H1 (cell line): ENCODE results near the gene TBC1D22A. TPM values are rescaled to one million over a fixed set of nuclear protein-coding genes. Genes with fewer than 3 reads are reported as not detected.

Experiments
- CTCF ChIA-PET: fragments of 300-600 bp; sonication (Branson Sonifier 250); formaldehyde crosslinking; loops from one replicate; lab custom pipeline; 2021; ENCODE audit not compliant: partially characterized antibody; lab: Charles Lee
- POLR2A ChIA-PET: fragments of 300-600 bp; sonication (Branson Sonifier 250); formaldehyde crosslinking; loops from one replicate; lab custom pipeline; 2021; ENCODE audit warnings: inconsistent platforms; ENCODE audit not compliant: partially characterized antibody; lab: Charles Lee
- DNase-seq, 2 experiments: peaks; one replicate each; pipeline versions ENCODE4 v3.0.0 to v3.0.0-alpha.2; 2010 to 2022; ENCODE audit warnings: low spot score in 2 of 2, low read depth in 1 of 2, mixed read lengths in 1 of 2
- FAIRE-seq: peaks from 2 replicates; lab custom pipeline; 2011; peaks lifted over from hg19 to GRCh38; lab: Jason Lieb, UNC
- H2AFZ ChIP-seq: 2 replicates; pipeline ENCODE4 v1.8.1; 2012; ENCODE audit warnings: low read length, inconsistent platforms
- H2AK5ac ChIP-seq: 2 replicates; pipeline ENCODE4 v1.6.1; 2013; ENCODE audit warnings: low read depth, low read length
- H2BK120ac ChIP-seq: replicated peaks from 2 replicates; pipeline ENCODE3; 2013; ENCODE audit warnings: low read depth, low read length, inconsistent platforms
- H2BK12ac ChIP-seq: 2 replicates; pipeline ENCODE4 v1.6.1; 2013; ENCODE audit warnings: low read depth, low read length
- H2BK15ac ChIP-seq: 2 replicates; pipeline ENCODE4 v1.6.1; 2013; ENCODE audit warnings: low read length
- H2BK20ac ChIP-seq: 2 replicates; pipeline ENCODE4 v1.6.1; 2013; ENCODE audit warnings: low read length
- H2BK5ac ChIP-seq: 2 replicates; pipeline ENCODE4 v1.6.1; 2013; ENCODE audit warnings: low read depth, low read length
- H3K14ac ChIP-seq: 2 replicates; pipeline ENCODE4 v1.6.1; 2013; ENCODE audit warnings: inconsistent platforms; ENCODE audit not compliant: insufficient read length
- H3K18ac ChIP-seq: 2 replicates; pipeline ENCODE4 v1.6.1; 2013; ENCODE audit warnings: low read length; ENCODE audit errors: extremely low read depth
- H3K23ac ChIP-seq: 2 replicates; pipeline ENCODE4 v1.6.1; 2013; ENCODE audit warnings: inconsistent platforms; ENCODE audit not compliant: insufficient read length
- H3K23me2 ChIP-seq: 2 replicates; pipeline ENCODE4 v1.6.1; 2013; ENCODE audit warnings: low read depth, low read length
- H3K27ac ChIP-seq: 2 replicates; pipeline ENCODE4 v1.6.1; 2011; ENCODE audit warnings: low read depth, low read length, inconsistent platforms
- H3K27me3 ChIP-seq, 4 experiments: replicated peaks in 1 of 4; 1 replicate in 1 of 4; 2 replicates in 3 of 4; pipeline versions ENCODE4 v1.6.1 to v1.8.1; 2011 to 2013; ENCODE audit warnings: low read length in 3 of 4, mild to moderate bottlenecking in 3 of 4, inconsistent platforms in 2 of 4, mixed read lengths in 2 of 4, moderate library complexity in 1 of 4; ENCODE audit not compliant: control insufficient read depth in 3 of 4, insufficient read depth in 3 of 4; ENCODE audit errors: extremely low read depth in 1 of 4
- H3K36me3 ChIP-seq, 4 experiments: 2 replicates each; pipeline versions ENCODE4 v1.6.1 to v1.8.1; 2011 to 2013; ENCODE audit warnings: mild to moderate bottlenecking in 4 of 4, low read length in 3 of 4, moderate library complexity in 2 of 4, control low read depth in 1 of 4, inconsistent platforms in 1 of 4; ENCODE audit not compliant: insufficient read depth in 4 of 4, control insufficient read depth in 2 of 4
- H3K4ac ChIP-seq: replicated peaks from 2 replicates; pipeline ENCODE3; 2013; ENCODE audit warnings: low read length, low read depth, mixed read lengths, inconsistent platforms; ENCODE audit not compliant: insufficient read length
- H3K4me1 ChIP-seq, 4 experiments: replicated peaks in 1 of 4; 1 replicate in 1 of 4; 2 replicates in 3 of 4; pipeline versions ENCODE4 v1.6.1 to v1.8.1; 2011 to 2013; ENCODE audit warnings: low read length in 3 of 4, inconsistent platforms in 2 of 4, mixed read lengths in 1 of 4; ENCODE audit not compliant: insufficient read depth in 4 of 4, control insufficient read depth in 3 of 4
- H3K4me2 ChIP-seq, 2 experiments: 2 replicates each; pipeline versions ENCODE4 v1.6.1 to v1.8.1; 2011 to 2013; ENCODE audit warnings: low read depth in 2 of 2, low read length in 2 of 2, control low read depth in 1 of 2, inconsistent platforms in 1 of 2, mild to moderate bottlenecking in 1 of 2; ENCODE audit not compliant: insufficient read depth in 1 of 2
- H3K4me3 ChIP-seq, 4 experiments: fragments of 200-600, 300-600 bp in 1 of 4; sonication (generic), shearing (Covaris generic), sonication (Bioruptor Twin) in 1 of 4; 2 replicates each; pipeline versions ENCODE4 v1.5.1 to v1.8.1; 2011 to 2016; ENCODE audit warnings: low read length in 4 of 4, low read depth in 3 of 4, control low read depth in 2 of 4, inconsistent platforms in 2 of 4, mild to moderate bottlenecking in 2 of 4, mixed read lengths in 1 of 4, moderate library complexity in 1 of 4; ENCODE audit not compliant: insufficient read depth in 2 of 4; ENCODE audit errors: extremely low read depth in 1 of 4
- H3K56ac ChIP-seq: replicated peaks from 2 replicates; pipeline ENCODE3; 2013; ENCODE audit warnings: low read depth, mild to moderate bottlenecking, mixed read lengths, low read length, inconsistent platforms; ENCODE audit not compliant: insufficient read length
- H3K79me1 ChIP-seq: 2 replicates; pipeline ENCODE4 v1.6.1; 2013; ENCODE audit warnings: low read depth, low read length, control low read depth
- H3K79me2 ChIP-seq, 2 experiments: 2 replicates each; pipeline versions ENCODE4 v1.6.1 to v1.8.1; 2012 to 2013; ENCODE audit warnings: low read length in 2 of 2, mild to moderate bottlenecking in 2 of 2, inconsistent platforms in 1 of 2; ENCODE audit not compliant: insufficient read depth in 2 of 2, control insufficient read depth in 1 of 2
- H3K9ac ChIP-seq, 4 experiments: replicated peaks in 1 of 4; 1 replicate in 1 of 4; 2 replicates in 3 of 4; pipeline versions ENCODE4 v1.6.1 to v1.8.1; 2011 to 2013; ENCODE audit warnings: low read depth in 3 of 4, low read length in 3 of 4, control low read depth in 2 of 4, mild to moderate bottlenecking in 2 of 4, moderate library complexity in 2 of 4, inconsistent platforms in 1 of 4; ENCODE audit errors: extremely low read depth in 1 of 4
- H3K9me3 ChIP-seq, 2 experiments: 2 replicates each; pipeline versions ENCODE4 v1.6.1 to v1.8.1; 2012 to 2013; ENCODE audit warnings: mild to moderate bottlenecking in 2 of 2, moderate library complexity in 2 of 2, control low read depth in 1 of 2, inconsistent platforms in 1 of 2, low read depth in 1 of 2, low read length in 1 of 2, mixed read lengths in 1 of 2; ENCODE audit not compliant: insufficient read depth in 2 of 2
- H4K20me1 ChIP-seq, 2 experiments: replicated peaks in 1 of 2; 2 replicates each; pipeline versions ENCODE3 to v1.8.1; 2011 to 2013; ENCODE audit warnings: inconsistent platforms in 2 of 2, low read length in 2 of 2, mild to moderate bottlenecking in 1 of 2; ENCODE audit not compliant: insufficient read depth in 2 of 2, control insufficient read depth in 1 of 2
- H4K5ac ChIP-seq: 2 replicates; pipeline ENCODE4 v1.6.1; 2013; ENCODE audit warnings: low read length, low read depth, mixed read lengths, inconsistent platforms; ENCODE audit not compliant: insufficient read length
- H4K8ac ChIP-seq: 2 replicates; pipeline ENCODE4 v1.8.0; 2013; ENCODE audit warnings: mild to moderate bottlenecking, moderate library complexity, low read length, inconsistent platforms; ENCODE audit not compliant: insufficient read depth; ENCODE audit errors: extremely low read depth
- H4K91ac ChIP-seq: replicated peaks from 2 replicates; pipeline ENCODE3; 2013; ENCODE audit warnings: low read length, mixed read lengths, inconsistent platforms; ENCODE audit not compliant: insufficient read length
- ASH2L ChIP-seq: fragments of 200-600, 300-600 bp; sonication (generic); IDR thresholded peaks from one replicate; pipeline ENCODE4 v1.7.1; 2017; ENCODE audit warnings: low read length
- BRCA1 ChIP-seq: IDR thresholded peaks from 2 replicates; pipeline ENCODE4 v1.6.1; 2012; ENCODE audit warnings: low read depth, low read length, improper control_type of control experiment
- CHD1 ChIP-seq: IDR thresholded peaks from 2 replicates; pipeline ENCODE4 v1.6.1; 2012; ENCODE audit warnings: low read depth, low read length, improper control_type of control experiment
- EP300 ChIP-seq, 2 experiments: IDR thresholded peaks; 1 replicate in 1 of 2; 2 replicates in 1 of 2; pipeline ENCODE4 v1.6.1; 2011 to 2012; ENCODE audit warnings: low read depth in 2 of 2, low read length in 2 of 2, mild to moderate bottlenecking in 2 of 2, borderline replicate concordance in 1 of 2, inconsistent platforms in 1 of 2, moderate library complexity in 1 of 2
- FOSL1 ChIP-seq: IDR thresholded peaks from 2 replicates; pipeline ENCODE4 v1.6.1; 2011; ENCODE audit warnings: mild to moderate bottlenecking, low read depth, low read length, moderate library complexity; ENCODE audit not compliant: insufficient read depth
- POLR2A ChIP-seq, 2 experiments: IDR thresholded peaks; 1 replicate in 1 of 2; 2 replicates in 1 of 2; pipeline ENCODE4 v1.6.1; 2011; ENCODE audit warnings: low read depth in 2 of 2, low read length in 2 of 2, mild to moderate bottlenecking in 2 of 2; ENCODE audit errors: control extremely low read depth in 1 of 2
- POLR2AphosphoS5 ChIP-seq: IDR thresholded peaks from 2 replicates; pipeline ENCODE4 v1.6.1; 2011; ENCODE audit warnings: low read depth, low read length
- POU5F1 ChIP-seq: IDR thresholded peaks from 2 replicates; pipeline ENCODE4 v1.6.1; 2011; ENCODE audit warnings: low read depth, mild to moderate bottlenecking, low read length, moderate library complexity
- SP2 ChIP-seq: IDR thresholded peaks from 2 replicates; pipeline ENCODE4 v1.6.1; 2012; ENCODE audit warnings: mild to moderate bottlenecking, low read length, inconsistent platforms
- SUZ12 ChIP-seq: fragments of 200-600 bp; sonication (generic); IDR thresholded peaks from 2 replicates; pipeline ENCODE4 v1.6.1; 2012; ENCODE audit warnings: mild to moderate bottlenecking, inconsistent platforms, low read length, moderate library complexity, mixed read lengths
- WGBS, 2 experiments: shearing (Covaris generic) in 1 of 2; methylation state at CpG; one replicate each; pipeline versions ENCODE4 v1.1.6 to v1.1.7; 2013 to 2015; ENCODE audit warnings: low lambda C conversion rate in 2 of 2, mixed read lengths in 2 of 2, inconsistent platforms in 1 of 2, low coverage in 1 of 2, missing lambda C conversion rate in 1 of 2; ENCODE audit not compliant: insufficient replicate concordance in 2 of 2, insufficient coverage in 1 of 2, insufficient read length in 1 of 2; ENCODE audit errors: extremely low coverage in 1 of 2, missing lambda C conversion rate in 1 of 2; 5-methylcytosine and 5-hydroxymethylcytosine counted together
- polyA plus RNA-seq, 7 experiments: library from polyadenylated mRNA; depleted of rRNA in 3 of 7; stranded (reverse) in 5 of 7; unstranded in 2 of 7; fragments of >200 nt in 5 of 7; fragments of 200-250 nt in 2 of 7; gene quantifications; 1 replicate in 5 of 7; 2 replicates in 1 of 7; 4 replicates in 1 of 7; pipeline versions ENCODE4 v1.2.1 to v1.2.3, GENCODE V29; 2011 to 2013; ENCODE audit warnings: missing spikeins in 2 of 7, mixed read lengths in 2 of 7
- total RNA-seq: library from RNA; stranded (reverse); fragmentation: NEBNext Ultra II Directional; extraction: Animal tissue kit (Norgen Biotek cat#: 25700); gene quantifications from 2 replicates; pipeline ENCODE4 v1.2.1, GENCODE V29; 2021

TBC1D22A gene
- total and polyA plus RNA-seq, 2 of the 8 experiments (the other 6 are each of a cell fraction or from before 2014, with no cell fraction given): 11.9 to 18.4 TPM

GRCh38 chr22:47043835-47044721 is 281.6 kb downstream of the TBC1D22A start:
- Histone ChIP-seq H2AK5ac (no peak overlapping the region), H3K14ac (no peak overlapping the region), H3K27me3 (no peaks in the 10 kb centered on the region), H2BK120ac (no peak overlapping the region), H3K4me2 (no peak overlapping the region), H3K23me2 (no peaks in the 10 kb centered on the region), H2BK12ac (no peak overlapping the region), H2BK15ac (no peak overlapping the region), H4K20me1 (peaks cover 1% of the 10 kb centered on the region in 2 experiments), H3K27ac (no peak overlapping the region), H3K9me3 (no peaks in the 10 kb centered on the region), H2BK5ac (no peak overlapping the region), H3K79me2 (no peaks in the 10 kb centered on the region), H3K9ac (no peak overlapping the region), H4K91ac (no peak overlapping the region), H3K23ac (no peak overlapping the region), H3K56ac (no peak overlapping the region), H3K18ac (no peak overlapping the region), H3K4me1 (peaks cover 0 to 4% (median 2%) of the 10 kb centered on the region in 4 experiments; a peak in 4 of 7 replicates), H4K8ac (no peak overlapping the region), H3K4me3 (no peak overlapping the region), H3K79me1 (peaks cover 3% of the 10 kb centered on the region; the same call in 1 of the 2 replicates), H2BK20ac (no peak overlapping the region), H3K36me3 (no peaks in the 10 kb centered on the region), H2AFZ (no peak overlapping the region), H3K4ac (no peak overlapping the region), H4K5ac (no peak overlapping the region)
- TF ChIP-seq FOSL1 (no peak), POU5F1 (no peak), CHD1 (no peak), BRCA1 (no peak), SUZ12 (no peak), EP300 (IDR thresholded peaks at IDR 0.05; ENCODE audit: borderline replicate concordance in 1 of 2, low read depth in 2 of 2, low read length in 2 of 2) (no peak), POLR2A (IDR thresholded peaks at IDR 0.05; ENCODE audit: control extremely low read depth in 1 of 2, low read depth in 2 of 2, low read length in 2 of 2) (no peak), ASH2L (no peak), SP2 (no peak), POLR2AphosphoS5 (no peak)
- CTCF ChIA-PET: interaction anchor here (1.4 to 2.6 kb wide), 2 partner anchors 8 to 31 kb away, joined by 4 to 6 read pairs; no protein-coding TSS in a partner anchor
- FAIRE-seq (no peak), DNase-seq (no peak)
- POLR2A ChIA-PET: no interaction called here
- 90% methylated on average over 19 of the region's 19 CpGs; no CpG with 5 or more reads in 1 of the 2 experiments for WGBS, 2 experiments
